ENCODE measurements around the gene CDH4.

- TF ChIP-seq TEAD4 (CRISPR knock-in tag; IDR thresholded peaks at IDR 0.05) = no peak
- no peak for TF ChIP-seq CTCF (IDR thresholded peaks at IDR 0.05)
- no peak for TF ChIP-seq JUN (CRISPR knock-in tag; IDR thresholded peaks at IDR 0.05)
- no peak for TF ChIP-seq NR2C2 (CRISPR knock-in tag; IDR thresholded peaks at IDR 0.05)
- TF ChIP-seq MAX (CRISPR knock-in tag; IDR thresholded peaks at IDR 0.05) = no peak
- TF ChIP-seq HMGXB4 (CRISPR knock-in tag; IDR thresholded peaks at IDR 0.05) = no peak
- TF ChIP-seq NFE2L1 (CRISPR knock-in tag; IDR thresholded peaks at IDR 0.05) = no peak
- TF ChIP-seq SP1 (CRISPR knock-in tag; conservative IDR thresholded peaks at IDR 0.05) = no peak
- TF ChIP-seq FOXP1 (CRISPR knock-in tag; IDR thresholded peaks at IDR 0.05; ENCODE audit: borderline replicate concordance) = no peak
- TF ChIP-seq ZNF512 (CRISPR knock-in tag; IDR thresholded peaks at IDR 0.05; ENCODE audit: borderline replicate concordance) = no peak
- TF ChIP-seq ESRRA (CRISPR knock-in tag; IDR thresholded peaks at IDR 0.05; ENCODE audit: borderline replicate concordance) = no peak
- no peak for TF ChIP-seq ERG (CRISPR knock-in tag; IDR thresholded peaks at IDR 0.05)
These were observed 369.8 kb downstream of the CDH4 start for GRCh38 chr20:61621852-61622251.
